Measurements from ENCODE around the gene E2F8. TPM values are rescaled to one million over a fixed set of nuclear protein-coding genes. Genes with fewer than 3 reads are reported as not detected.

Gene E2F8
- polyA plus RNA-seq, 1 of the 3 experiments (the other 2 are of a cell fraction) = 2.7 TPM

GRCh38 chr11:19232910-19233503 lies 7.7 kb downstream of the E2F8 start:
- CTCF ChIA-PET = interaction anchor here (1.2 kb wide), 1 partner anchor 156 kb away, joined by 3 read pairs; no protein-coding TSS in a partner anchor
- POLR2A ChIA-PET = no interaction called here
- no peak overlapping the region; a peak in 1 of 4 replicates for H3K4me3 ChIP-seq (ENCODE audit: low read depth in 2 of 2, low read length in 1 of 2)
- TF ChIP-seq NFIC (IDR thresholded peaks at IDR 0.05; ENCODE audit: borderline replicate concordance) (peak; percentile 18; the same call in 1 of the 2 replicates), JUND (IDR thresholded peaks at IDR 0.05) (peak; percentile 75), TCF12 (IDR thresholded peaks at IDR 0.05) (peak; percentile 50; the same call in 1 of the 2 replicates), CTCF (IDR thresholded peaks at IDR 0.05) (no peak), USF2 (IDR thresholded peaks at IDR 0.05; ENCODE audit: borderline replicate concordance, low read depth, low read length) (no peak), YY1 (IDR thresholded peaks at IDR 0.05; ENCODE audit: low read depth) (0 out of 2 replicates have a peak, but pooled peaks have one; percentile 16), CHD2 (IDR thresholded peaks at IDR 0.05; ENCODE audit: low read length, partially characterized antibody) (no peak), FOSL2 (IDR thresholded peaks at IDR 0.05; ENCODE audit: borderline replicate concordance, low read depth) (peak; percentile 85), EP300 (IDR thresholded peaks at IDR 0.05; ENCODE audit: borderline replicate concordance in 1 of 2, low read depth in 1 of 2, low read length in 1 of 2) (peak in 1 of 2 experiments; percentile 46; a peak in 1 of 4 replicates), POLR2AphosphoS5 (IDR thresholded peaks at IDR 0.05; ENCODE audit: low read depth, low read length) (peak; percentile 49; the same call in 1 of the 2 replicates)
- no peak overlapping the region for H3K9ac ChIP-seq
- H3K27ac ChIP-seq (ENCODE audit: low read depth in 2 of 2, low read length in 1 of 2) = peak overlapping the region in 1 of 2 experiments; percentile 13; a peak in 1 of 4 replicates
- DNase-seq = no peak
- H3K4me2 ChIP-seq = peak overlapping the region; percentile 5; the same call in 1 of the 2 replicates
- peaks cover 0 to 24% of the 10 kb centered on the region in 2 experiments for H3K36me3 ChIP-seq (replicated peaks in 1 of 2; ENCODE audit: control insufficient read depth in 1 of 2, insufficient read depth in 2 of 2, low read length in 1 of 2)
- 11% methylated on average over 5 of the region's 6 CpGs for WGBS (ENCODE audit: low lambda C conversion rate)
- H2AFZ ChIP-seq (ENCODE audit: low read depth) = peak overlapping the region; percentile 80
- H3K79me2 ChIP-seq (ENCODE audit: insufficient read depth) = no peaks in the 10 kb centered on the region
- no peaks in the 10 kb centered on the region; a peak in 2 of 4 replicates for H3K4me1 ChIP-seq (ENCODE audit: control insufficient read depth in 1 of 2, insufficient read depth in 2 of 2, low read depth in 1 of 2, low read length in 1 of 2)
- H3K27me3 ChIP-seq (ENCODE audit: insufficient read depth) = no peaks in the 10 kb centered on the region
- no peaks in the 10 kb centered on the region for H3F3A ChIP-seq (replicated peaks; ENCODE audit: insufficient read depth)
- H4K20me1 ChIP-seq (ENCODE audit: insufficient read depth) = no peaks in the 10 kb centered on the region
- H3K9me2 ChIP-seq = no peaks in the 10 kb centered on the region
- H3K9me3 ChIP-seq = no peaks in the 10 kb centered on the region

- Histone ChIP-seq H3K4me1 (ENCODE audit: control insufficient read depth in 1 of 2, insufficient read depth in 2 of 2, low read depth in 1 of 2, low read length in 1 of 2) (no peaks in the 10 kb centered on the region; a peak in 2 of 4 replicates), H3K27me3 (ENCODE audit: insufficient read depth) (no peaks in the 10 kb centered on the region), H3K4me3 (ENCODE audit: low read depth in 2 of 2, low read length in 1 of 2) (no peak overlapping the region), H3K36me3 (replicated peaks in 1 of 2; ENCODE audit: control insufficient read depth in 1 of 2, insufficient read depth in 2 of 2, low read length in 1 of 2) (peaks cover 0 to 8% of the 10 kb centered on the region in 2 experiments), H3K9me3 (no peaks in the 10 kb centered on the region), H3K4me2 (no peak overlapping the region), H2AFZ (ENCODE audit: low read depth) (no peak overlapping the region), H3F3A (replicated peaks; ENCODE audit: insufficient read depth) (no peaks in the 10 kb centered on the region), H4K20me1 (ENCODE audit: insufficient read depth) (no peaks in the 10 kb centered on the region), H3K79me2 (ENCODE audit: insufficient read depth) (no peaks in the 10 kb centered on the region), H3K27ac (ENCODE audit: low read depth in 2 of 2, low read length in 1 of 2) (no peak overlapping the region), H3K9ac (no peak overlapping the region), H3K9me2 (no peaks in the 10 kb centered on the region)
- ChIA-PET CTCF (interaction anchor here (0.9 to 2.2 kb wide), 4 partner anchors 9 to 321 kb away, joined by 3 to 4 read pairs (median 4); partner anchors contain the start of gene ZDHHC13), POLR2A (no interaction called here)
- no peak for DNase-seq
- 94% methylated on average over 3 of the region's 5 CpGs for WGBS (ENCODE audit: low lambda C conversion rate)
- TF ChIP-seq GATA2 (CRISPR knock-in tag; IDR thresholded peaks at IDR 0.05) (no peak), SIN3A (IDR thresholded peaks at IDR 0.05; ENCODE audit: borderline replicate concordance, low read depth, low read length) (no peak), EZH2phosphoT487 (IDR thresholded peaks at IDR 0.05; ENCODE audit: borderline replicate concordance, low read depth) (no peak), PBX3 (IDR thresholded peaks at IDR 0.05) (no peak), USF1 (IDR thresholded peaks at IDR 0.05; ENCODE audit: borderline replicate concordance, low read depth) (no peak), CHD2 (IDR thresholded peaks at IDR 0.05; ENCODE audit: low read length, partially characterized antibody) (no peak), ELF1 (IDR thresholded peaks at IDR 0.05) (no peak)
Measured at GRCh38 chr11:19229671-19230070, 11.1 kb downstream of the E2F8 start.
